ENCODE measurements around the gene FGF21.

GRCh38 chr19:48795685-48796070, 40.4 kb downstream of the FGF21 start:
- TF ChIP-seq CTCF (tag by site-specific recombination; IDR thresholded peaks at IDR 0.05) (no peak), KLF9 (tag by site-specific recombination; IDR thresholded peaks at IDR 0.05; ENCODE audit: low read depth) (no peak), PBX3 (CRISPR knock-in tag; IDR thresholded peaks at IDR 0.05) (no peak), YY1 (tag by site-specific recombination; IDR thresholded peaks at IDR 0.05) (no peak), IKZF3 (tag by site-specific recombination; IDR thresholded peaks at IDR 0.05) (no peak; the same call in 1 of the 2 replicates), ZFP69B (tag by site-specific recombination; IDR thresholded peaks at IDR 0.05) (no peak), KLF16 (tag by site-specific recombination; IDR thresholded peaks at IDR 0.05) (no peak), ZNF366 (tag by site-specific recombination; conservative IDR thresholded peaks at IDR 0.05) (no peak), ZNF138 (tag by site-specific recombination; IDR thresholded peaks at IDR 0.05; ENCODE audit: borderline replicate concordance) (no peak), ZNF324 (tag by site-specific recombination; IDR thresholded peaks at IDR 0.05) (no peak)
- TF ChIP-seq, protein P1, sequence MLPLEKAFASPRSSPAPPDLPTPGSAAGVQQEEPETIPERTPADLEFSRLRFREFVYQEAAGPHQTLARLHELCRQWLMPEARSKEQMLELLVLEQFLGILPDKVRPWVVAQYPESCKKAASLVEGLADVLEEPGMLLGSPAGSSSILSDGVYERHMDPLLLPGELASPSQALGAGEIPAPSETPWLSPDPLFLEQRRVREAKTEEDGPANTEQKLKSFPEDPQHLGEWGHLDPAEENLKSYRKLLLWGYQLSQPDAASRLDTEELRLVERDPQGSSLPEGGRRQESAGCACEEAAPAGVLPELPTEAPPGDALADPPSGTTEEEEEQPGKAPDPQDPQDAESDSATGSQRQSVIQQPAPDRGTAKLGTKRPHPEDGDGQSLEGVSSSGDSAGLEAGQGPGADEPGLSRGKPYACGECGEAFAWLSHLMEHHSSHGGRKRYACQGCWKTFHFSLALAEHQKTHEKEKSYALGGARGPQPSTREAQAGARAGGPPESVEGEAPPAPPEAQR (tag by site-specific recombination; IDR thresholded peaks at IDR 0.05): no peak
